Thyroid gland (tissue), 4 donors: ENCODE results near the gene OAT. TPM values are rescaled to one million over a fixed set of nuclear protein-coding genes. Genes with fewer than 3 reads are reported as not detected.

ENCODE experiments used
- DNase-seq, 2 donors: peaks; one replicate each; pipeline ENCODE4 v3.0.0-alpha.2; 2019
- H3K27ac ChIP-seq, 3 donors: fragments of 200-600 bp; sonication (generic); 1 replicate in 2 of 3; 2 replicates in 1 of 3; pipeline ENCODE4 v1.5.1; 2016 to 2019; ENCODE audit warnings: mild to moderate bottlenecking in 1 of 3, moderate library complexity in 1 of 3
- H3K27me3 ChIP-seq: fragments of 200-600 bp; sonication (generic); one replicate; pipeline ENCODE4 v1.5.1; 2019
- H3K36me3 ChIP-seq, 2 donors: fragments of 200-600 bp; sonication (generic); one replicate each; pipeline ENCODE4 v1.5.1; 2016 to 2019
- H3K4me1 ChIP-seq, 2 donors: fragments of 200-600 bp; sonication (generic); one replicate each; pipeline ENCODE4 v1.5.1; 2017 to 2019
- H3K4me3 ChIP-seq, 3 donors: fragments of 200-600 bp; sonication (generic); replicated peaks in 1 of 3; 1 replicate in 2 of 3; 2 replicates in 1 of 3; pipeline ENCODE4 v1.5.1; 2016; ENCODE audit warnings: mild to moderate bottlenecking in 1 of 3
- H3K9me3 ChIP-seq: fragments of 200-600 bp; sonication (generic); one replicate; pipeline ENCODE4 v1.5.1; 2017
- POLR2A ChIP-seq, 2 donors: fragments of 450-650 bp; IDR thresholded peaks; one replicate each; pipeline ENCODE4 v1.6.1; 2017; ENCODE audit warnings: antibody characterized with exemption in 2 of 2, mild to moderate bottlenecking in 2 of 2, moderate library complexity in 1 of 2
- WGBS, 2 donors: methylation state at CpG; one replicate each; pipeline ENCODE4 v1.1.5; 2017; 5-methylcytosine and 5-hydroxymethylcytosine counted together
- intact Hi-C: fragments of 100-400 bp; cut with DNase I; formaldehyde crosslinking; loops from one replicate; pipeline ENCODE4 v1.15.1; 2023
- total RNA-seq, 4 donors: library from RNA; depleted of rRNA; stranded (reverse); fragments of >200 nt; gene quantifications; one replicate each; pipeline ENCODE4 v1.2.3, GENCODE V29; 2016
- TF ChIP-seq, protein P1 (sequence below), 6 experiments: fragments of 200-600 bp in 3 of 6; fragments of 450-650 bp in 3 of 6; sonication (generic) in 3 of 6; IDR thresholded peaks; one replicate each; pipeline ENCODE4 v1.5.1; 2016 to 2019; ENCODE audit warnings: antibody characterized with exemption in 6 of 6, mild to moderate bottlenecking in 2 of 6, inconsistent platforms in 1 of 6, moderate library complexity in 1 of 6

Gene OAT
- total RNA-seq, 4 donors from 2014 or later, result 75.3 to 111 (median 95.8) TPM

DNA sequence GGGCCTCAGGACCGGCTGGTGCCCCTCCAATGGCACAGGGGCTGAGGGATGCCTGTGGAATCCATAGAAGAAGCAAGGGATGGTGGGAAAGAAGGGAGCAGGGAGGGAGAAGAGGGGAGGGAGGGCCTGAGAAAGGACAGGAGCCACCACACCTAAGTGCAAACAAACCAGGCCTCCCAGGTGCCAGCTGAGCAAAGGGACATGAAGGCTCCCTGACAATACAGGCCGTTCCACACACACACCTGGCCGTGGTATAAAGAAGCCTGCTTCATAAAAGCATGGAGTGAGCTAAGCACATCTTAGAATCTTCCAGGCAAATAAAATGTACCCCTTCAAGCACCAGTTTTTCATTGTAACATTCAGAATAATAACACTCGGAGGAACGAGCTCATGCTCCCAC lies 54.0 kb downstream of the OAT start:
- no peak overlapping the region for H3K27ac ChIP-seq
- H3K4me3 ChIP-seq, result no peak overlapping the region
- DNase-seq, result no peak
- 87 to 91% methylated on average over 5 of the region's 5 CpGs for WGBS, 2 donors
- H3K4me1 ChIP-seq, result no peaks in the 10 kb centered on the region
- H3K27me3 ChIP-seq, result no peaks in the 10 kb centered on the region
- intact Hi-C loops, result no loop called here
- no peaks in the 10 kb centered on the region for H3K36me3 ChIP-seq
- no peaks in the 10 kb centered on the region for H3K9me3 ChIP-seq
- TF ChIP-seq, protein P1, sequence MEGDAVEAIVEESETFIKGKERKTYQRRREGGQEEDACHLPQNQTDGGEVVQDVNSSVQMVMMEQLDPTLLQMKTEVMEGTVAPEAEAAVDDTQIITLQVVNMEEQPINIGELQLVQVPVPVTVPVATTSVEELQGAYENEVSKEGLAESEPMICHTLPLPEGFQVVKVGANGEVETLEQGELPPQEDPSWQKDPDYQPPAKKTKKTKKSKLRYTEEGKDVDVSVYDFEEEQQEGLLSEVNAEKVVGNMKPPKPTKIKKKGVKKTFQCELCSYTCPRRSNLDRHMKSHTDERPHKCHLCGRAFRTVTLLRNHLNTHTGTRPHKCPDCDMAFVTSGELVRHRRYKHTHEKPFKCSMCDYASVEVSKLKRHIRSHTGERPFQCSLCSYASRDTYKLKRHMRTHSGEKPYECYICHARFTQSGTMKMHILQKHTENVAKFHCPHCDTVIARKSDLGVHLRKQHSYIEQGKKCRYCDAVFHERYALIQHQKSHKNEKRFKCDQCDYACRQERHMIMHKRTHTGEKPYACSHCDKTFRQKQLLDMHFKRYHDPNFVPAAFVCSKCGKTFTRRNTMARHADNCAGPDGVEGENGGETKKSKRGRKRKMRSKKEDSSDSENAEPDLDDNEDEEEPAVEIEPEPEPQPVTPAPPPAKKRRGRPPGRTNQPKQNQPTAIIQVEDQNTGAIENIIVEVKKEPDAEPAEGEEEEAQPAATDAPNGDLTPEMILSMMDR (IDR thresholded peaks at IDR 0.05), result no peak
- no peak for TF ChIP-seq POLR2A (IDR thresholded peaks at IDR 0.05)

DNA sequence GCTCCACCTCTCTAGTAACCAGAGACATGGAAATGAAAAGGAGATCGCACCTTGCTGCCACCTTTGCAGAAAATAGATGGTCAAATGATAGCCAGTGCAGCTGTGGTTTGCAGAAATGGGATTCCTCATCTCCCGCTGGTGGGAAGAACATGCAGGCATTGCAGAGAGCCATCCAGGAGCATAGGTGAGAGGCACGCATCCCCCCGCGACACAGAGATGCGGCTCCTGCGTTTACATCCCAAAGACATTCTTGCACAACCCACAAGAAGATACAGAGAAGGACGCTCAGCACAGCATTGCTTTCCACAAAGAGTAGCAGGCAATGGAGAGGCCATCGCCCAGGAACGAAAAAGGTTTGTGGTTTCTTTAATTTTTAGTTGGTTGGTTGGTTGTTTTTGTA lies 56.2 kb downstream of the OAT start:
- Histone ChIP-seq H3K4me1 (no peaks in the 10 kb centered on the region), H3K36me3 (no peaks in the 10 kb centered on the region), H3K4me3 (no peak overlapping the region), H3K27ac (no peak overlapping the region), H3K9me3 (no peaks in the 10 kb centered on the region), H3K27me3 (no peaks in the 10 kb centered on the region)
- intact Hi-C loops, result no loop called here
- WGBS, 2 donors, result 75 to 80% methylated on average over 10 of the region's 10 CpGs
- TF ChIP-seq POLR2A (IDR thresholded peaks at IDR 0.05), result no peak
- TF ChIP-seq, protein P1 (IDR thresholded peaks at IDR 0.05), result no peak
- no peak for DNase-seq

DNA sequence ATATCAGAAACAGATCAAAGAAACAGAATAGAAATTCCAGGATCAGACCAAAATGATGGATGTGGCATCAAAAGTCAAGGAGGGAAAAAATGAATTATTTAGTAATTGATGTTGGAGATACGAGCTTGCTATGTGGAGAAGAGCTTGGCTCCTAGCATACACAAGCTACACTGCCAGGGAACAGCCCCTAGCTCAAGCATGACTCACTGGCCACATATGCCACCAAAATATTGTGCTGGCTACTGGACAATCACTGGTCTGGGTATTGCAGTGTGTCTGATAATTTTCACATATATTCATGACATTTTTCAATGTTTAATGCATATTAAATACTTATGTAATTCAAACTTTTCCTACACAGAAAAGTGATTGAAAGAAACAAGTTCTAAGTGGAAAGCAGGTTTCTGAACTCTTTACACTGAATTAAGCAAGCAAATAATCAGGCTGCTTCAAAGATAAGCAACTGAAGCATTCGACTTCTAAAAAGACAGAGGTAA lies 59.3 kb downstream of the OAT start:
- Histone ChIP-seq H3K9me3 (no peaks in the 10 kb centered on the region), H3K4me1 (no peaks in the 10 kb centered on the region), H3K27ac (no peak overlapping the region), H3K4me3 (no peak overlapping the region), H3K27me3 (no peaks in the 10 kb centered on the region), H3K36me3 (no peaks in the 10 kb centered on the region)
- intact Hi-C loops, result no loop called here
- TF ChIP-seq, protein P1 (IDR thresholded peaks at IDR 0.05), result no peak
- no peak for TF ChIP-seq POLR2A (IDR thresholded peaks at IDR 0.05)
- no peak for DNase-seq
- WGBS, 2 donors, result 82 to 93% methylated on average over 2 of the region's 2 CpGs

DNA sequence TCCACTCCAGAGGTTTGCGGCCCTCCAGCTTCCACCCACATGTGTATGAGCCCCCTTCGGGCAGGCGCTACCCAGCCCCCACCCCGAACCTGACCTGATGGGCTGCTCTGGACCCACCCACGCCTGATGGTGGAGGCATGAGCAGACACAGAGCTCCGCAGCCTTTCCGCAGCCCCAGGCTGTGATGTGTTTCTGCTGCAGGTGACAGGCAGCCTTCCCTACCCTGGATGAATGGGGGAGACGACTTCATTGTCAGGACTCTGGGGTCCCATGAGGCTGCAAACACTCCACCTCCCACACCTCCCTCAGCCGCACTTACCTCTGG lies 61.2 kb downstream of the OAT start:
- H3K4me1 ChIP-seq, result no peaks in the 10 kb centered on the region
- TF ChIP-seq POLR2A (IDR thresholded peaks at IDR 0.05), result no peak
- TF ChIP-seq, protein P1 (IDR thresholded peaks at IDR 0.05), result no peak
- H3K36me3 ChIP-seq, result no peaks in the 10 kb centered on the region
- DNase-seq, result no peak
- WGBS, 2 donors, result 40 to 55% methylated on average over 5 to 9 of the region's 9 CpGs
- intact Hi-C loops, result no loop called here
- H3K27ac ChIP-seq, result no peak overlapping the region
- no peaks in the 10 kb centered on the region for H3K27me3 ChIP-seq
- no peak overlapping the region for H3K4me3 ChIP-seq
- H3K9me3 ChIP-seq, result no peaks in the 10 kb centered on the region

DNA sequence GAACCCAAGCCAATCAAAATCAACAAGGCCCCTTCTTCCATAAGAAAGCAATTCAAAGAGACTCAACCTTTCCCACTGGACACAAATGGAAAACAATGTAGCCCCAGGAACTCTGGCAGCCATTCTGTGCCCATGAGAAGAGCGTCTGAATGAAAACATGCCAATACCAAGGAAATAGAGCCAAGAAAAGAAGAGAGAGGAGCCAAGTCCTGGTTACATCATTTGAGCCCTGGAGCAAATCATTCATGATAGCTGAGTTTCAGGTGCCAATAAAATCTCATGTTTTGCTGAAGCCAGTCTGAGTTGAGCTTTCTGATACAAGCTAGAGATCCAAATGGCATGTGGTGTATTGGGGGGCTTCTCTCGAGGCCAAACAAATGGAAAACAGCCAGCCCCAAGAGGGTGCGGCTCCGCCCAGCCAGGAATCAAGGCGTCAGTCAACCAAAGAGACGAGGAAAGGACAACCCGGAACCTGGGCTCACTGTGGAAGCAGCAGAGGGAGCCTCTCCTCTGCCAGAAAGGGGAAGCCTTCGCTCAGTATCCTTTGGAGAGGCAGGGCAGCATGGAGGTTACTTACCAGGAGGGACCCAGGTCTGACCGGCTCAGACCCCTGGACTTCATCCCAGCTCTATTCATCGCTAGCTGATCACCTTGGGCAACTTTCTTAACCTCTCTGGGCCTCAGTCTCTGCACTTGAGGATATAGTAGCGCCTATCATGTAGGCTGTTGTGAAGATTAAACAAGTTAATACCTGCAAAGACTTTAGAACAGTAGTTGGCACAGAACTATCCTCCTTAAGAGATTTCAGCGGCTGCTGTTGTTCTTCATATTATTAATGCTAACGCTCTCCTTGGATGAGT lies 61.8 kb downstream of the OAT start:
- no peaks in the 10 kb centered on the region for H3K9me3 ChIP-seq
- DNase-seq, result no peak
- WGBS, 2 donors, result 69 to 70% methylated on average over 11 to 13 of the region's 13 CpGs
- no peaks in the 10 kb centered on the region for H3K4me1 ChIP-seq
- no peak for TF ChIP-seq POLR2A (IDR thresholded peaks at IDR 0.05)
- TF ChIP-seq, protein P1 (IDR thresholded peaks at IDR 0.05), result no peak
- intact Hi-C loops, result no loop called here
- H3K36me3 ChIP-seq, result no peaks in the 10 kb centered on the region
- H3K27ac ChIP-seq, result no peak overlapping the region
- H3K27me3 ChIP-seq, result no peaks in the 10 kb centered on the region
- no peak overlapping the region for H3K4me3 ChIP-seq
